Measurements from ENCODE around the gene TNRC6C. TPM values are rescaled to one million over a fixed set of nuclear protein-coding genes. Genes with fewer than 3 reads are reported as not detected.

TNRC6C gene
- total and polyA plus RNA-seq, 9 of the 15 experiments (the other 6 are each of a cell fraction or from before 2014, with no cell fraction given), result 0.20 to 4.9 (median 2.3) TPM

DNA sequence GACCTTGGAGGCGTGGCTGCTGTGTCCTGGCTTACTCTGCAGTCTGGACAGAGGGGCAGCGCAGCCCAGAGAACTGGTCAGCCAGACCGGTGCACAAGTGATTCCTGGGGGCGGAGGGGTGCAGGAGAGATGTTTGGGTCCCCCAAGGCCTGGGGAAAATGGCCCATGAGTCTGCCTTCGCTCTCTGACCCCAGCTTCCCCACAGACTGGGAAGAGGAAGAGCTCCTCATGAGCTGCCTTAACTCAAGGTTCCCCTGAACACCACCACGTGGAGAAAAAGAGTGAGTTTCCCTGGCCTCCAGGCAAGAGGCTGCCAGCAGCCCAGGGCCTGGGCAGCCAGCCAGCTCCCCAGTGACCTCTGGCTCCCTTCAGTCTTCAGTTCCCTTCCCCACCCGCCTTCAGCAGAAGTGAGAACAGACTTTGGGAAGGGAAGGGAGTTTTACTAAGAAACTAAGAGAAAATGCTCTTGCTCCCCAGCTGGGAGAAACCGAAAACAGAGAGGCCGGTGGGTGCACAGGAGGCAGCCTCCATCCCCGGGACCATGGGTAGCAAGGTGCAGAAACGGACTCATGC, 185.7 kb downstream of the TNRC6C start (continued):
- TF ChIP-seq JUND (IDR thresholded peaks at IDR 0.05; ENCODE audit: borderline replicate concordance, low read depth, low read length) (0 out of 2 replicates have a peak, but pooled peaks have one; percentile 4), JUND (tag; IDR thresholded peaks at IDR 0.05; ENCODE audit: borderline replicate concordance, low read depth, low read length) (peak; percentile 49; the same call in 1 of the 3 replicates), U2AF2 (optimal IDR thresholded peaks at IDR 0.05; ENCODE audit: low read depth, low read length) (no peak), PPARD (CRISPR knock-in tag; IDR thresholded peaks at IDR 0.05) (no peak), STAT5B (CRISPR knock-in tag; IDR thresholded peaks at IDR 0.05) (no peak), BRF1 (IDR thresholded peaks at IDR 0.05; ENCODE audit: borderline replicate concordance, extremely low read depth, insufficient read length) (no peak), PTTG1 (tag; IDR thresholded peaks at IDR 0.05; ENCODE audit: low read depth) (no peak), L3MBTL2 (IDR thresholded peaks at IDR 0.05) (peak; percentile 90), ZBTB17 (CRISPR knock-in tag; IDR thresholded peaks at IDR 0.05) (peak; percentile 11; the same call in 1 of the 2 replicates), BCOR (IDR thresholded peaks at IDR 0.05) (0 out of 2 replicates have a peak, but pooled peaks have one; percentile 31), POLR2A (conservative IDR thresholded peaks at IDR 0.05) (no peak)
- TF ChIP-seq, protein P1, sequence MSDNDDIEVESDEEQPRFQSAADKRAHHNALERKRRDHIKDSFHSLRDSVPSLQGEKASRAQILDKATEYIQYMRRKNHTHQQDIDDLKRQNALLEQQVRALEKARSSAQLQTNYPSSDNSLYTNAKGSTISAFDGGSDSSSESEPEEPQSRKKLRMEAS (CRISPR knock-in tag; IDR thresholded peaks at IDR 0.05), result peak; percentile 84
- TF ChIP-seq, protein P2, sequence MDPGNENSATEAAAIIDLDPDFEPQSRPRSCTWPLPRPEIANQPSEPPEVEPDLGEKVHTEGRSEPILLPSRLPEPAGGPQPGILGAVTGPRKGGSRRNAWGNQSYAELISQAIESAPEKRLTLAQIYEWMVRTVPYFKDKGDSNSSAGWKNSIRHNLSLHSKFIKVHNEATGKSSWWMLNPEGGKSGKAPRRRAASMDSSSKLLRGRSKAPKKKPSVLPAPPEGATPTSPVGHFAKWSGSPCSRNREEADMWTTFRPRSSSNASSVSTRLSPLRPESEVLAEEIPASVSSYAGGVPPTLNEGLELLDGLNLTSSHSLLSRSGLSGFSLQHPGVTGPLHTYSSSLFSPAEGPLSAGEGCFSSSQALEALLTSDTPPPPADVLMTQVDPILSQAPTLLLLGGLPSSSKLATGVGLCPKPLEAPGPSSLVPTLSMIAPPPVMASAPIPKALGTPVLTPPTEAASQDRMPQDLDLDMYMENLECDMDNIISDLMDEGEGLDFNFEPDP (CRISPR knock-in tag; IDR thresholded peaks at IDR 0.05), result no peak
- TF ChIP-seq, protein P3, sequence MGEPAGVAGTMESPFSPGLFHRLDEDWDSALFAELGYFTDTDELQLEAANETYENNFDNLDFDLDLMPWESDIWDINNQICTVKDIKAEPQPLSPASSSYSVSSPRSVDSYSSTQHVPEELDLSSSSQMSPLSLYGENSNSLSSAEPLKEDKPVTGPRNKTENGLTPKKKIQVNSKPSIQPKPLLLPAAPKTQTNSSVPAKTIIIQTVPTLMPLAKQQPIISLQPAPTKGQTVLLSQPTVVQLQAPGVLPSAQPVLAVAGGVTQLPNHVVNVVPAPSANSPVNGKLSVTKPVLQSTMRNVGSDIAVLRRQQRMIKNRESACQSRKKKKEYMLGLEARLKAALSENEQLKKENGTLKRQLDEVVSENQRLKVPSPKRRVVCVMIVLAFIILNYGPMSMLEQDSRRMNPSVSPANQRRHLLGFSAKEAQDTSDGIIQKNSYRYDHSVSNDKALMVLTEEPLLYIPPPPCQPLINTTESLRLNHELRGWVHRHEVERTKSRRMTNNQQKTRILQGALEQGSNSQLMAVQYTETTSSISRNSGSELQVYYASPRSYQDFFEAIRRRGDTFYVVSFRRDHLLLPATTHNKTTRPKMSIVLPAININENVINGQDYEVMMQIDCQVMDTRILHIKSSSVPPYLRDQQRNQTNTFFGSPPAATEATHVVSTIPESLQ (CRISPR knock-in tag; IDR thresholded peaks at IDR 0.05), result 0 out of 2 replicates have a peak, but pooled peaks have one; percentile 20
- TF ChIP-seq, protein P4, sequence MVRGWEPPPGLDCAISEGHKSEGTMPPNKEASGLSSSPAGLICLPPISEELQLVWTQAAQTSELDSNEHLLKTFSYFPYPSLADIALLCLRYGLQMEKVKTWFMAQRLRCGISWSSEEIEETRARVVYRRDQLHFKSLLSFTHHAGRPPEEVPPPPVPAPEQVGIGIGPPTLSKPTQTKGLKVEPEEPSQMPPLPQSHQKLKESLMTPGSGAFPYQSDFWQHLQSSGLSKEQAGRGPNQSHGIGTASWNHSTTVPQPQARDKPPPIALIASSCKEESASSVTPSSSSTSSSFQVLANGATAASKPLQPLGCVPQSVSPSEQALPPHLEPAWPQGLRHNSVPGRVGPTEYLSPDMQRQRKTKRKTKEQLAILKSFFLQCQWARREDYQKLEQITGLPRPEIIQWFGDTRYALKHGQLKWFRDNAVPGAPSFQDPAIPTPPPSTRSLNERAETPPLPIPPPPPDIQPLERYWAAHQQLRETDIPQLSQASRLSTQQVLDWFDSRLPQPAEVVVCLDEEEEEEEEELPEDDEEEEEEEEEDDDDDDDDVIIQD (CRISPR knock-in tag; IDR thresholded peaks at IDR 0.05), result no peak
